GM21737 (cell line): ENCODE data around the gene GDAP1L1.
A peak's percentile ranks its signal among the peaks of the same experiment; 100 is the strongest.

Source experiments
- ATAC-seq: cut with Tn5 transposase; IDR thresholded peaks from one replicate; pipeline ENCODE4 v1.9.1; 2021; ENCODE audit warnings: mild to moderate bottlenecking, moderate library complexity; ENCODE audit not compliant: unreplicated experiment

The GDAP1L1 gene

DNA sequence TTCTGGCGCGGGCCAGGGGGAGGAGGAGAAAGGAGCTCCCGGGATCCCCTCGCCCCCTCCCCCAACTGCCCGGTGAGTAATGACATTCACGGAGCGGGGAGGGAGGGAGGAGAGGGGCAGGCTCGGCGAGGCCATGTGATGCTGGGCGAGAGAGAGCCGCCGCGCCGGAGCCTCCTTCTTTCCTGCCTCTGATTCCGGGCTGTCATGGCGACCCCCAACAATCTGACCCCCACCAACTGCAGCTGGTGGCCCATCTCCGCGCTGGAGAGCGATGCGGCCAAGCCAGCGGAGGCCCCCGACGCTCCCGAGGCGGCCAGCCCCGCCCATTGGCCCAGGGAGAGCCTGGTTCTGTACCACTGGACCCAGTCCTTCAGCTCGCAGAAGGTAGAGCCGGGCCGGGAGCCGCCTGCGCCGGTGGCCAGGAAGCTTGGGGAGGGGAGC, at the start of gene GDAP1L1:
GDAP1L1 (plus strand) TSS at position 178 of the 441 bp plus-strand sequence; CDS start at position 205, 27 bp downstream.
- no peak for ATAC-seq

DNA sequence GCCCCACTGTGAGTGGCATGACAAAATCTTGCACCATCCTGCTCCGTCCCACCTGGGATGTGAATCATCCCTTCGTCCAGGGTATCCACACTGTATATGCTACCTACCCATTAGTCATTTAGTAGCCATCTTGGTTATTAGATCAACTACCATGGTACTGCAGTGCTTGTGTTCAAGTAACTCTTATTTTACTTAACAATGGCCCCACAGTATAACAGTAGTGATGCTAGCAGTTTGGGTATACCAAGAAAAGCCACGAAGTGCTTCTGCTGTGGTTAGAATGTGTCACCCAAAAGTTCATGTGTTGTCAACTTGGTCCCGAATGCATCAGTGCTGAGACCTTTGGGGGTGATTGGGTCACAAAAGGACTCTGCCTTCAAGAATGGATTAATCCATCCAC, 48.2 kb upstream of the GDAP1L1 start:
- no peak for ATAC-seq

DNA sequence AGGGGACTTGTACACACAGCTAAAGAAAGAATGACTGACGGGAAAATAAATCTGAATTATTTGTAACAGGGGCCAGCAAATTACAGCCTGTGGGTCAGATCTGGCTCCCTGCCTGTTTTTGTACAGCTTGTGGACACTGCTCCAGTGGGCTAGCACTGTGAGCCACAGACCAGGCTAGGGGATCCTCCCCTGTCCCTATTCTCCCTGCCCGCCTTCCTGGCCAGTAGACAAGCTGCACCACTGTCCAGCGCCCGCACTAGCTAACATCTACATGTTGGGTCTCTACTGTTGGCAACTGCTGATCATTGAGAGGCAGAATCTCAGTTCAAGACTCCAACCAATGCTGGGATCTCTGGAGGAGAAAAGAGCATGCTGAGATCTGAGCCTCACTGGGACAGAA, 47.2 kb upstream of the GDAP1L1 start:
- ATAC-seq: no peak

DNA sequence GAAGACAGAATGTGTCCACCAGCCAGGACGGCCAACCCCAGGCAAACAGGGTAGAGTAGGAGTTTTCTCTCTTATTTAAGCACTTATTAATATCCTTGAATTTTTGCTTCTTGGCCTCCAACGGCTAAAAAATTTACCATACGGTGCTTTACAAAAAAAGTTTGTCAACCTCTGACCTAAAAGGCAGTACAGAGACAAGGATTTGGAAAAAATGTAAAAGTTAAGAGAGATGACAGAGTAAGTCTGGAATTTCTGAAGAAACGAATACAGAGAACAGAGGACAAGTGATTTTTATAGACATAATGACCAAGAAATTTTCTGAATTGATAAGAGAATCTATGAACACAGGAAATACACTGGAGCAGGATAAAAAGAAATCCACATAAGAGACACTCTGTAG, 46.7 kb upstream of the GDAP1L1 start:
- no peak for ATAC-seq

DNA sequence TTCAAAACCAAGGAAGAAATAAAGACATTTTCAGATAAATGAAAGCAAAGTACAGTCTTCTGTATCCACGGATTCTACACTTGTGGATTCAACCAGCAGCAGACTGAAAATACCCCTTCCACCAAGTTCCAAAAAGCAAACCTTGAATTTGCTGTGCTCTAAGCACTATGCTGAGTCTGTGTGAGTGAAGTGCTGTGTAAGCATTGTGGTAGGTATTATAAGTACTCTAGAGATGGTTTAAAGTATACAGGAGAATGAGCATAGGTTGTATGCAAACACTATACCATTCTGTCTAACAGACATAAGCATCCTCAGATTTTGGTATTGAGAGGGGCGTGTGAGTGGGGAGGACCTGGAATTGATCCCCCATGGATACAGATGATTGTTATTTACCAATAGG, 46.1 kb upstream of the GDAP1L1 start:
- ATAC-seq: no peak

DNA sequence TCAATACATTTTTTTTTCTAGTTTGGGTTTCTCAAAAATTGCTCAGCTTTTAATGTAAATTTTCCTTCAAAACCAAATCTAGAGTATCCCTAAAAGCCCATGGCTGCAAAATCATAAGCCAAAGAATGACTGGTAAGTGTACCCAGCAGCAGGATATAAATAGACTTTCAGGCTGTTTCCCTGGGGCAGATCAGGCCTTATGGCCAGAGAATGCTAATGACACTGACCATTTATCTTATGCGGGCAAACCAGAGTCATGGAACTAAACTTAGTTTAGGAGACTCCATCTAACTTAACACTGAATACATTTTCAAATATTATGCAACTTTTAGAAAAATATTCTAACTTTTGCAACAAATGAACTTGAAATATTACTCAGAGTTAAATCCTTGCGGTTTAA, 43.9 kb upstream of the GDAP1L1 start:
- ATAC-seq: no peak

DNA sequence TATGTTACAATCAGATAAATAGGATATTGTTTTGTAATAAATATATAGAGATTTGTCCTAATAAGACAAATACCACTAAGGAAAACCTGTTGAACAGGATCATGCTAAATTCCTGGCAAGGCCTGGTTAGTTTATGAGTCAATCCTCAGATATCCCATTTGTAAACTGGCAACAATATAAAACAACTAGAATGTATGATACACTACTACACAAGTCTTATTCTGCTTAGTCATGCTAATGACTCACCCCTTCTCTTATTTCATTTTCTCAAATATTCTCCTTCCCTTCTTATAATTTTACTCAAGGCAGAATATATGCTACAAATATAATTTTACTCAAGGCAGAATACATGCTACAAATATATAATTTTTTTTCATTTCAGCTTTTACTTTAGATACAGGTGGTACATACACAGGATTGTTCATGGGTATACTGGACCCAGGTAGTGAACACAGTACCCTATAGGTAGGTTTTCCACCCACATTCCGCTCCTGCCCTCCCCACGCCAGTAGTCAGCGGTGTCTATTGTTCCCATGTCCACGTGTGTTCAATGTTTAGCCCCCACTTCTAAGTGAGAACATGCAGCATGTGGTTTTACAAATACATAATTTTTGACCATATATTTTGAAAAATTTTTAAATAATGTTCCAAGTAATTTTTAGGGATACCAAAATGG, 42.8 kb upstream of the GDAP1L1 start:
- no peak for ATAC-seq

DNA sequence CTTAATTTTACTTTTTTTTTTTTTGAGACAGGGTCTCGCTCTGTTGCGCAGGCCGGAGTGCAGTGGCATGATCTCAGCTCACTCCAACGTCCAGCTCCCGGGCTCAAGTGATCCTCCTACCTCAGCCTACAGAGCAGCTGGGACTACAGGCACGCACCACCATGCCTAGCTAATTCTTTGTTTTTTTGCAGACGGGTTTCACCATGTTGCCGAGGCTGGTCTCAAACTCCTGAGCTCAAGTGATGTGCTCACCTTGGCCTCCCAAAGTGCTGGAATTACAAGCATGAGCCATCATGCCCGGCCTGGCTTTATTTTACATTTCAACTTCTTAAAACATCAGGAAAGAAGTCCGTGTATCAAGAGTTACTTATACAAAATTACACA, 42.3 kb upstream of the GDAP1L1 start:
- no peak for ATAC-seq

DNA sequence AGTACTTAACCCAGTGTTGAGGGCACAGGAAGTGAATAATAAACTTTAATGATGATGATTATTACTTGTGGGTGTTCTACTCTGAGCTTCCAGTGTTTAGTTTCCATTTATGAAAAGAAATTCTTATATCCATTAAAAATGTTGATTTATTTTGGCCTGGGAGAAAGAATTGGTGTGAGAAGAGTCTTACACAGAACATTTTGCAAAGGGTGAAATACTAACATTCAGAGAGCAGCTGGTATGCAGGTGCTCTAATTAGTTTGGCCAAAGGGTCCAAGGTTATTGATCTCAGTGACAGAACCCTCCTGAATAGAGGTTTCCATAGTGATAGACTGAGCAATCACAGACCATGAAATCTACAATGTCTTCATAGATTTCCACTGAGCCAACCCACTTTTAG, 41.0 kb upstream of the GDAP1L1 start:
- ATAC-seq: no peak

DNA sequence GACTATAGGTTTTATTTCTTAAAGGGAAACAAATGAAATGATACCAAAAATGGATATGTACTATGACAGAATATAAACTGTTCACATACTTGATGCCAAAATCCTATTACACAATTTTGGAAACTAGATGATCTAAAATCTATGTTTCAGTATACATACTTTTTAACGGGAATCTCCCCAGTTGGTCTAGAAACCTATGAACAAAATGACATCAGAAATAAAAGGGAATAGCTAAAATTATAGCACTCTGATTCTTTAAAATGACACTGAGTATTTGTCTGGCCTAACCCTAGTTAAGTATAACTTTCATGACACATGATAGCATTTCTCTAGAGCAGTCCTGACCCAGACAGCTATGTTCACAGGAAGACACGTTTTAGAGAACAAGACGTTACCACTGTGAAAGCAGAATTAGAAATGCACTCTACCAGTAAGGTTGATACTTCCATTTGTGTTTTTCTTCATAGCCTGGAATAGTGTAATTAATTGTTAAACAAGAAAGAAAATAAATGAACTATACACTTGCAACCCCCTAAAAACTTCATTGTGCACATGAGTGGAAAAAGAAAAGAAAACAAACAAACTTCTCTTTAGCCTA, 39.9 kb upstream of the GDAP1L1 start:
- no peak for ATAC-seq

DNA sequence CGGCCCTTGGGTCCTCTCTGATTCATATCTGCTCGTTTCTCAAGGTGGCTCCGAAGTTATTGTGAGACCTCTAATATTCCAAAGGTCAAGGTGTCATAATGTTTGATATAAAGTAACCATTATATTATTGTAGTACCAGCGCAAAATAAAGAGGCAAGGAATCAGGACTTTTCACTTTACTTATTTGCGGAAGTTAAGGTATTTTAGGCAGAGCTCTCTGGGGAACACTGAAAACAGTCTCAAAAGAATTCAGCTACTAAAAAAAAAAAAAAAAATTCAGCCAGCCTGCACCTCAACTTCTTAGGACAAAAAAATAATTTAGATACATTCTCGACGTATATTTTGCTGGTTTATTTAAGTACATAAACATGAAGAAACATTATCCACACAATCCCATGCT, 38.9 kb upstream of the GDAP1L1 start:
- ATAC-seq: no peak

DNA sequence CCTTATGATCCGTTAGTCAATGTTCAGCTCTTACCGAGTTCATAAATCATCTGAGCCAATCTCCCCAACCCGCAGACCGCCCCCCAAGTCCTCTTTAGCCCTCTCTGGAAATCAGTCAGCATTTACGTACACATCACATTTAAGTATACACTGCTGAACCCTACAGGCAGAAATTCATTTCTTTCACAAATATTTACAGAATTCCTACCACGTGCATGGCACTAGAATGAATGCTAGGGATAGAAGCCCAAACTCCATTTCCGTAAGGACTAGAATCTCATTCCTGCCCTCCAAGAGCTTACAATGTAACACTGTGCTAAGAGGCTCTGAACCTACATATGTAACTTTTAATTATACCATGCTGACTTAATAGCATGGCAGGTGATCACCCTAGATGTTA, 38.3 kb upstream of the GDAP1L1 start:
- no peak for ATAC-seq

DNA sequence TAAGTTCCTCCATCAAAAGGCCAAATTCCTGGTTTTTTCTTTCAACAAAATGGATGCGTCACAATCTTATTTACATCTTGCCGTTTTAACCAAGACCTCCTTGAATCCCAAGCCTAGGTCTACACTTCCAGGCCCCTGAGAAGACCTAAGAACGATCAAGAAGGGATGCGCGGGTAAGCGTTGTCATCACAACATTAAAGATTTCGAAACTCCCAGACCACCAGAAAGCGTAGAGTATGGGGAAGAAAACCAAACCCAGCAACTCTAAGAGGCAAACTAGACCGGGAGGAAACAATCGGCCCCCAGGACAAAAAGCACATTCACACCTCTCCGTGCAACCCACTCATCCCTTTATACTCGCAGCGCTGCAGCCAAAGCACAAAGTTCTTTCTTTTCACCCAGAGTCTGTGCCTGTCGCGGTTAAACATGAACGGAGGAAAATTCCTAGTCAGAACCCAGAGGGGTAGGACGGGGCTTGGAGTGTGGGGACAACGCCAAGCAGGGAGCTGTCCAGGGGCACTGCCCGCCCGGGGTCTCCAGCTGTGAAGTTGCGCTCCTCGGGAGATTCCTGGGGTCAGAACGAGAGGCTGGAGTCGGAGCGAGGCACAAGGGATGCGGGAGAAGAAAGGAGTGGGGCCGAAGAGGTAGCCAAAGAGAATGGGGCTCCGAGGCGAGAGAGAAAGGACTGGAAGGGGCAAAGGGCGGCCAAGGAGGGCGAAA, 37.3 kb upstream of the GDAP1L1 start:
- no peak for ATAC-seq

DNA sequence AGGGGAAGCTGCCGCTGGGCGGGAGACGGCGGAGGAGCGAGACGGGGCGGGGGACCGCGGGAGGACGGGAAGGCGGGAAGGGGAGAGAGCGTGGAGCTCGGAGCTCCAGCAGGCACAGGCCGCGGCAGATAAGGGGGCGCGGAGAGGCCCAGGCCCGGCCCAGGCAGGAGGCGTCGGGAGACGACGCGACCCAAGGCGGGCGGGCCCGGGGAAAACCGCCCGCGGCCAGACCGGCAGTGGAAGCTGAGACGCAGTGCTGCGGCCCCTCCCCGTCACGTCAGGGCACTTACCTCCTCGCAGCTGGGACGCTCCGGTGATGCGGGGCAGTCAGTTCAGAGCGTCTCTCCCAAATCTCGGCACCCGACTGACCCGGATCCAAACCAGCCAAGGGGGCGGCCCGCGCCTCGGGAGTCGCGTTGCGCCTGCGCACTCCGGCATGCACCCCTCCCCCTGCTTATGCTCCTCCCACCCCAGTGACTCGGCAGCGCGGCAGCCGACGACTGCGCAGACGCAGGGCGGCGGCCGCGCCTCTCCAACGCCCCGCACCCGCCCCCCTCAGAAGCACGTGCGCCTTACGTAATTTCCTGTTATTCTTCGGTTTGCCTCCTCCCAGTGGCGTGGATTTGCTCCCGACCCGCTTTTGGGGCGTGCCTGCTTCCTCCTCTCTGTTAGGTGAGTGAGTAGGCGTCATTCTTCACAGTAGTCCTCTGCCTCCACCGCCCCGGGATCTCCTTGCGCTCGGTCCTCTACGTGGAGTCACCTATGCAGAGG, 36.5 kb upstream of the GDAP1L1 start, which contains the start of gene OSER1:
OSER1 (minus strand) TSS at position 366 of the 771 bp plus-strand sequence. CDS start 3,814 bp downstream, outside the sequence.
- peak; percentile 84 for ATAC-seq

DNA sequence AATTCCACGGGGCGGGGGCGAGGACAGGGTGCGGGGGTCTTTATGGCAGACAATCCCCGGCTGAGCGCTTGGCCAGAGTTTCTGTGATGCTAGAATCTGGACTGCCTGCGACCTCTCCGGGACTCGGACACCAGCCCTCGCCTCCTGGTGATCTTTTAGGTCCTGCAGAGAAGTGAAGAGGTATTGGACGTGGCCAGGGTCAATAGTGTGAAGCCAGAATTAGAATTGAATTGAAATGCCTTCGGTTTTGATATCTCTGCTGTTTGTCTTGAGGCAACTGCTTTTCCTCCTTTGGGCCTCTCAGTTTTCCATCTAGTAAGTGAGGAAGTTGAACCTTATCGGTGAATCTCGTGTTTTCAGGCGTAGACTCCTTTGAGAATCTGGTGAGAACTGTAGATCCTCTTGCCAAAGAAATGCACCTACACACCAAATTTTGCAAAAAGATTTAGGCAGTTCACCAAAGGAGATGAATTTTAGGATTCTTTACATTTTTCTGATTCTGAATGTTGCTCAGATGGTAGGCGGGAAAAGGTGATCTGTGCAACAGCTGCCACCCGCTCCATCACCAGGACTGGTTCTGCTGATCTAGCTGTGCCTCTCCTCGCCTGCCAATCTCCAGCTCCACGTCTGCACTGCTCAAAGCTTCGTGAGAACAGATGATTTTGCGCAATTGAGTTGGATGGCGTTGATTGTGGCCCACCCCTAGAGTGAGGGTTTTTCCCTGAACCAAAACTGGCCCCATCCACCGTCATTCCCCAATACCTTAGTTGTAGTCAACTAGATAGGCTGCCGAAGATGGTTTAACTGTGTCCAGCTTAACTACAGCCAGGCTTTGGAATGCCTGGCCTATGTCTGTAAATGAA, 35.7 kb upstream of the GDAP1L1 start:
- ATAC-seq: no peak

DNA sequence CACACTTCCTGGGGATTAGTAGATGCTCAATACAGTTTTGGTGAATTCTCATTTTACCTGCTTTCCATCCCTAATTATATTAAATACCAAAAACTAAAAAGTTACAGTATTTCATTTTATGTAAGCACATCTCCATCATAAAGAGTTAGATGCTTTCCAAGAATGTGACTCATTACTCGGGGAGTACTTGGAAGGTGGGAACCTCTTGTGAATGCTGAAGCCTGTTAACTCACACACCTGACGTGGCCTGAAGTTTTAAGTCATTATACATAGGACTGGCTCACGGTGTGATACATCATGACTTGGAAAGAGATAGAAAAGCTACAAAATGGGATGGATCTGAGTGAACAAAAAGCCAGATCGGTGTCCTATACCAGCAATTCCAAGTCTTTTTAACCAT, 34.3 kb upstream of the GDAP1L1 start:
- ATAC-seq: no peak

DNA sequence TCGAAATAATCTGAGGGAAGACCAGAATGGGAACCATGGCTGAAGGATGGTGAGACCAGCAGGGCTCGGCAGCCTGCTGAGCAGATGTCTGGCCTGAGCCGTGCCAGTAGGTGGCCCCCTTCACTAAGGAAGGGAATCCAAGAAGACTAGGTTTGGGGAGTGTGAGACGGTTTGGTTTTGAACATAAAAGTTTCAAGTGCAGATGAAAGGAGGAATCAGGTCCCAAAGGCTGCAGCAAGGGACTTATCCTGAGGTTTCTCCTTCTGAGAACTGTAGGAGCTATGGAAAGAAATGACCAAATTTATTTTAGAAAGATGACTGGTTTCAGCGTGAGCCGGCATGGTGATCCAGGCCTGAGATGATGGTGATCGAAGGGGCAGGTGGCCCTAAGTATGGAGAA, 32.0 kb upstream of the GDAP1L1 start:
- ATAC-seq: no peak

DNA sequence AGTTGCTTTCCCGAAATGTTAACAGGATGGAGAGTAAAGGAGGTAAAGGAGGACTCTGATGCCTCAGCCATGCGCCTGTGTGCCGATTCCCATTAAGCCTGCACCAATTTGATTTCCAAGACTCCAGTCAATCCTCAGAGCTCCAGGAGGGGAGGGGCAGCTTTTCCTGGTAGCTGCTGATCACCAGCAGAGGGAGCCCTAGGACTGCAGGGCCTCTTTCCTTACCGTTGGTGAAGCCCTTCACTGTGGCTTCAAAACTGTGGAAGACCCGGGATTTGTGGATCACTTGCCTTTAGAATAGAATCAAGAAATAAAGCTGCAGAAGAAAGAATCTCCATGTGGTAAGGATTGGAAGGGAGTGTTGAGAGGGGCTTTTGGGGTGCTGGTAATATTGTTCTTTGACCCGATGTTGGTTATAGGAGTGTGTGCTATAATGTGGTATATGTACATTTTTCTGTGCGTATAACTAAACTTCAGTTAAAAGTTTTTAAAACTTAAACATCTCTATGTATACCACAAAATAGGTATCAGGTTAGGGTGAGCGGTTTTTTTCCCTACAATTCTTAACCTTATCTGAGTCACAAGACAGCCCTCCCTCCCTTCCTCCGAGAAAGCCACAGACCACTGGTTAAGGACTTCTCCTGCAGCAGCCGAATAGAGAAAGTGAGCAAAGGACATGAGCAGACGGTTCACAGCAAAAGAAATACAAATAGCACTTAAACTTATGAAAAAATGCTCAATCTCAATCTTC, 29.6 kb upstream of the GDAP1L1 start:
- no peak for ATAC-seq

DNA sequence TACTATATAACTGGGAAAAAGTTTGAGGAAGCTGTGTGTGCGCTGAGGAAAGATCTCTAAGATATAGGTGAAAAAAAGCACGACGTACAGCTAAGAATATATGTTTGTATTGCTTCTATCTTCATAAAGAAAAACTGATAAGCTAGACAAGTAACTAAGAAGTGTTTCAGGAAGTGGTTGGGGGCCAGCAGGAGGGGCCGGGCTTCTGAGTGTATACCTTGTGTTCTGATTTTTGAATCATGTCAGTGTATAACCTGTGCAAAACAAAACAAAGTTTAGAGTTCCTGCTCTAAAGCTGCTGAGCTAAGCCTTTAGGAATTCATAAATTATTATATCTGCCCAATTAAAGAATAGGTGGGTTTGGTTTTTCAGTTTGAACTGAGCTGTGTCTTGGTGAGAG, 28.7 kb upstream of the GDAP1L1 start:
- no peak for ATAC-seq
